ENCODE results near the gene SKIC8.

Gene SKIC8

DNA sequence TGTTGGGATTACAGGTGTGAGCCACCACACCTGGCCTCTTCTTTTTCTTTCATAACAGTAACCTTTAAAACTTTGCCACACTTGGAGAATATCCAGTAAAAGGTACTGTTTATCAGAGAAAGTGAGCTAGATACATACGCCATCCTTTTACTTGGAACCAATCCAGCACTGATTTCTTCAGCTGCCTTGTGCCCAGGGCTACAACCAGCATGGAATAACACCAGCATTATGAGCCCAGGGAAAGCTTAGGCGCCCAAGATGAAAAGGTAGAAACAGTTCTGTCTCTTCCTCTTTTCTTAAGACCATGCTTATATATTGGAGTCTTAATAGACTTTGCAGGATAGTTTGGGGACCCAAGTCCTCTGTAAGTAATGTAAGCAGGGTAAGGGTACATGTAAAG is 8.4 kb downstream of the SKIC8 start:
- no peak for DNase-seq (ENCODE audit: low read depth)

DNA sequence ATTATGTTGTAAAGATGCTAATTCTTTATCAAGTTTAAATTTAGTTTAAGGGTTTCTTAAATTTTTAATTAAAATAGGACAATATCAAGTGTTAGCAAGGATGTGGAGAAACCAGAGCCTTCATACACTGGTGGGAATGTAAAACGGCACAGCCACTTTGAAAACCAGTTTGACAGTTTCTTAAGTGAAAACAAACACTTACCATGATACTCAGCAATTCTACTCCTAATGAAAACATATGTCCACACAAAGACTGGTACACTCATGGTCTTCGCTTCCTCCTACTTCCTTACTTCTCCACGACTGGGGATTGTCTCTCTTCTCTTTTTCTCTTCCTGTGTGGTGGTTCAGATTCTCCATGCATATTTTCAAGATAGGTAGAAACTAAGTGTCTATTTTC is 9.2 kb downstream of the SKIC8 start:
- no peak for DNase-seq (ENCODE audit: low read depth)

DNA sequence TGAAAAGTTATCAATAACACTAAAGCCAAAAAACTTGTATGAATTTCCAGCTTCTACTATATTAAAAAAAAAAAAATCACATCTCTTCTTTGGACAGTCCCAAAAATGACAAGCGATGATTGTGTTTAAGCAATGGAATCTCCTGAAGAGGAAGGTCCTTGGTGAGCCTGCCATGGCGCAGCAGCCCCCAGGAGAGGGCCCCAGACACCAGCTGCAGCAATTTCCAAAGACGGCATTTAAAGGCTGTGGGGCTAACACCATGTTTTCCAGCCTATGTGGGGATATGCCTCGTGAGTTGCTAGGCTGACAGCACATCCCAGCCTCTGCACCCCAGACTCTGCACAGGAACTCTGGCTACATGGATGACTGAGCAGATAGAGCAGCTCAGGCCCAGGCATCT is 14.7 kb downstream of the SKIC8 start:
- no peak for DNase-seq (ENCODE audit: low read depth)

DNA sequence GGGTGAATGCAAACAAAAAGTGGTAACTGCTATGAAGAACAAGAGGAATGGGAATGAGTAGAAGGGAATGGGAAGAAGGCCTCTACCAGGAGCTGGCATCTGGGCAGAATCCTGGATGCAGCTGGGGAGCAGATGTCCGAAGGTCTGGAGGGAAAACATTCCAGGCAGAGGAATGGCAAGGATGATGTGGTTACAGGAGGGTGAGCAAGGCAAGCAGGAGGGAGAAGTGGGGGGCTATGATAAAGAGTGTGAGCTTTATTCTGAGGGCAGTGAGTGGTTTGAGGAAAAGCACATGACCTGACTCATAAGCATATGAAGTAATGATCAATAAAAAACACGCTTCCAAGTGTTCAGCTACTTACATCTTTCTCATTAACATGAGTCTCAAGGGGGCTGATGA is 17.1 kb downstream of the SKIC8 start:
- DNase-seq (ENCODE audit: low read depth): no peak

DNA sequence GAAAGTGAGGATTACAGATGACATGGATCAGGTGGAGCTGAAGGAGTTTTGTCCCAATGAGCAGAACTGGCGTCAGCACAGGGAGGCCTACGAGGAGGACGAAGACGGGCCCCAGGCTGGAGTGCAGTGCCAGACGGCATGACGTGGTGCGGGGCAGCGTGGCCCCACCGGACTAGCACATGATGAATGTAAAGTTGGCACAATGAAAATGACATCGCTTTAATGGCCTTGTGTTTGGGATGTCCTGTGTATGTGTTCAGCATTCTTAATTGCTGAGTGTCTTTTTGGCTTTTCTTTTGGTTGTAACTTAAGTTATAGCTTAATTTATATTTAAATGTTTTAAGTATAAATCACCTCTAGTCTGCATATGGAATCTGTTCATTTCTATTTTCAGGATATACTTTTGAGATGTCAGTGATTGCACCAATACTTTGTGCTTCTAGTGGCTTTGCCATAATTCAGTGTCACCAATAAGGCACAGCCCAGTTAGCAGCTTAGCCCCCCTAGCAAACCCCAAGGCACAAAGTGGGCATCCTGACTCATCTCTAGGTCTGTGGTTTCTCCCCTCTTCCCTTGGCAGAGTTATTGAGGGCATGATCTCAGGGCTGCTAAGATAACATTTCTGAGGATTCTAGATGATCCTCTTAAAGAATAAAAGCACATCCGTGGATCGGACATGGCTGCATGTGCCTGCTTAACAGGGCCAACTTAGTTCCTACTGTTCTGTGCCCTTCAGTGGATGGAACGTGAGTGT is 18.9 kb downstream of the SKIC8 start:
- no peak for DNase-seq (ENCODE audit: low read depth)

DNA sequence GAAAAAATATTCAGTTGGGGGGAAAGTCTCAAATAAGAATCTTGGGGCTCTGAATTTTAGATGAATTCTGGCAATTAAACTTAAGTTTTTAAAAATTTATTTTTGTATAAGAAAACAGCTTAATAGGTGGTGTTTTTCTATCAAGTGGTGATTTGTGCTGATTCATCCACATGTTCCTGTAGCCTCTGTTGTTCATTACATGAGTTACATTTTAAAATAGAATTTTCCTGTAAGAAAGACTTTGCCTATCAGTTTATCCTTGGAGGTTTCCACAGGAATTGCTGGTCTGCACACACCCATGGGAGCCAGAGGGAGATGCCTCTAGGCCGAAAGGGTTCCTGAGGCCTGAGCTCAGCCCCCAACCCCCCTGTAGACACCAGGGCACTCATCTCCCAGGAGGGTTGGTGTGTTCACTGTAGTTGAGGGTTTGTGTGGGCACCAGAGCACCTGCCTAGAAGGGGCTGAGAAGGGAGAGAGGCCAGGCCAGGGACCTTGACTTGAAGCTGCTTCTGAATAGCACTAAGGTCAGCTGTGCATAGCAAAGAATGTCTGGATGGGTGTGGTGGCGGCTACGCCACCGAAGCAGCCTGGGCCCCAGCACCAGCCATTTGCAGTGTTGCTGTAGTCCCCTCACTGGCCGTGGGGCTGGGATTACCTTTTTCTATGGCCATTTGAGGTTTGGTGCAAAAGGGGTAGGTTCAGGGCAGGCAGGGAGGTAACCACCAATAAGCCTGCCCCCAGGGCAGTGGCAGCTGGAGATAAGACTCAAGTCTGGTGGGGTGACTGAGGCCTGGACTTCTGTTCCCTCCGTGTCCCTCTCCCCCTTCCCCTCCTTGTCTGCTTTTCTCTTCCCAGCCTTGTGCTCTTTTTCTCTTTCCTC is 23.1 kb downstream of the SKIC8 start:
- no peak for DNase-seq (ENCODE audit: low read depth)

DNA sequence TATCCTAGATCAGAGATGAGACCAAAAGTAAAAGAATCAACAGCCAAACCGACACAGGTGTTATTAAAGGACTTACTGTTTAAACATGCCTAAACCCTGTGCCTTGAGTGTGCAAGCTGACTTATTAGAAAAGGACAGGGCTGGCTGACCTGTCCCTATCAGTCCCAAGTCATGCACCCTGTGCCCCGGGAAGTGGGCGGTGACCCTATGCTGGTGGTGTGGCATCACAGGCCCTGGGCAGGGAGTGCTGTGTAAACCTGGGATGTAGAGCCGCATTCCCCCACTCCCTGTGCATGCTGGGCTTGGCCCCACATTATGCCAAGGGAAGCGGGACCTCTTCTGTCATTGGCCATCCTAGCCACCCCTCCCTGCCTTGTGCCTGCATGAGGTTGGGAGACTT is 24.4 kb downstream of the SKIC8 start:
- DNase-seq (ENCODE audit: low read depth): no peak

DNA sequence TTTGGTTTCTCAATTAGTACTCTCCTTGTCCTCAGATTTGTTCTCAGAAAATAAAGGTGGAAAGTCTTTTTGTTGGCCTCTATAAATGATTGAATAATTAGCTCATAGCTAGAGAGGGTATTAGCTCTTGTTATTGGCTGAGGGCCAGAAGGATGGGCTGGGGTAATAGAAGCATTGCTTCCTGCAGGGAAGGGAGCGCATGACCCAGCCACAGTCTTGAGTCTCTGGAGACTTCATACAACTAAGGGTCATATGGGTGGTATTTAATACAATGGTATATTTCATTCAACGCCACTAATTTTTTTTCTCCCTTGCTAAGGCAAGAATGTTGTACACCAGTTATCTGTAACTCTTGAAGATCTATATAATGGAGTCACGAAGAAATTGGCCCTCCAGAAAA is 26.6 kb downstream of the SKIC8 start:
- DNase-seq (ENCODE audit: low read depth): no peak

DNA sequence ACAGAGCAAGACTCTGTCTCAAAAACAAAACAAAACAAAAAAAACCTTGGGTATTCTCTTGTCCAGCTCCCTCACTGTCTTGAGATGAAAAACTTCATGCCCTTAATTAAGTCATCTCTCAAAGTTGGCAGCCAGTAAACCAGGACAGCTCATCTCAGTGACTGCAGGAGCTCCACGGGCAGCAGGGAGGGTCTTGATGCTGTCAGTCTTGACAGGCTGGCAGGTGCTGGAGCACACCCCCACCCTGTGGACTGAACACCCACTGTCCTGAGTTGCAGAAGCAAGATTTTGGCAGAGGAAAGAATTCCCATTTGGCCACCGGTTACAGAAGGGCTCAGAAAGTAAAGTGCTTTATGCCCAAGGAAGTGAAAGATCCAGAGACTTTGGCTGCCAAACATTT is 27.1 kb downstream of the SKIC8 start:
- no peak for DNase-seq (ENCODE audit: low read depth)

DNA sequence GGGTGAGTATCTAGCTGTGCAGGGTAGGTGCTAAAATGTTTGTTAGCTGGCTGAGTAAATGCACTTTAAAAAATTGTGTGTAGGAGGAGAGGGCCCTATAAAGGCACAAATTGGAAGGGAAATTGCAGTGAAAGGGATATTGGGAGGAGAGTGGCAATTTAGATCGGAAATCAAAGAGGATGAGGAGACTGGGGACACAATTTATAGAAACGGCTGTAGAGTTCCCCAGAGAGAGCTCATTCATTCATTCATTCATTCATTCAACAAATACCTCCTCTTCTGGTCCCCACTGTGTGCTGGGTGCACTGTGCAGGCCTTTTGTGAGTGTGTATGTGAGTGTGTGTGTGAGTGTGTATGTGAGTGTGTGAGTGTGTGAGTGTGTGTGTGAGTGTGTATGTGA is 32.6 kb downstream of the SKIC8 start:
- DNase-seq (ENCODE audit: low read depth): no peak

DNA sequence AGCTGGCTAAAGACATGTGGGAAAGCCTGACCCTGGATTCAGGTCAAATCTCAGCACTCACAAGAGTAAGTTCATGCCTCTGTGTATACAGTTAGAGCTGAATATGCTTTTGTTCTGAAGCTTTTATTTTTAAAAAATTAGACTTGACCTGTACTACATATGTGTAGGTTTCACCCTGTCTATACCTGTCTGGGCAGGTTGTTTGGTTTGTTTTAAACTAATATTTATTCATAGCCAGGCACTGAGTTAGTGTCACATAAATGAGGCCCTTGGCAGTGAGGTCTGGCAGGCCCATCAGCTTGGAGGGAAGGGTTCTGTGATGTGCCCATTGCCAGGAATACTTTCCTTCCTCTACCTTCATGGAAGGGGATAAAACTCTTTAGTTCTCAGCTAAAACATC is 33.2 kb downstream of the SKIC8 start:
- DNase-seq (ENCODE audit: low read depth): no peak

DNA sequence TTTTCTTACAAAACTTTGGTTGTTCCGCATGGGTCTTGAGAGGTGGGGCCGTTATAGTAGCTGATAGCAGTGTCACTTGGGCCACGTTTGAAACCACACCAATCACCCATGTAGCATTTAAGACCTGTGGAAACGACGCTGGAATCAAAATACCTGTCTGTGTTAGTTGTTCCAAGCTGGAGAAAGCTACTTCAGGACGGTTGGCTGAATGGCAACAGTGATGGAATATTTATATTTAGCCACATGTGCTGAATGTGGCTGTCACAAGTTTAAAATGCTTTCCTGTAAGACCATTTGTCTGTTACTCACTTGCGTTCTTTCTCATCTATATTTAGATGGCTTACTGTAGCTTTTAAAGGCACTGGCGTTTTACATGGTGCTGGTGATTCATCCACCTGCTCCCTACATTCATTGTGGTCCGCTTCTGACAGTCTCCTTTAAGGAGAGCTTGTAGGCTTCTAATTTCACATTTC is 33.6 kb downstream of the SKIC8 start:
- DNase-seq (ENCODE audit: low read depth): no peak

DNA sequence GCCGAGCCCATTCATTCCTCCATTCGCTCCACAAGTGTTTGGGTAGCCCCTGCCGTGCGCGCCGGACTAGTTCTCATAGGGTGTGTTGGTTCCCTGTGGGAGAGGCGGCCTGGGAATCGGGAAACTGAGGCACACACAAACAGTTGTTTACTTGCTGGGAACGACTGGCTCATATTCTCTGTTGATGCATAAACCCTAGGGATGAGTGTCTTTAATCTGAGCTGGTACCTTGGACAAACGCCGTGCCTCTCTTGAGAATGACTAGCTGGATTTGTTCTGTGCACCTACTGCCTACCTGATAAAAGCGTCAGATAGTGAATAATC is 34.3 kb downstream of the SKIC8 start:
- no peak for DNase-seq (ENCODE audit: low read depth)

DNA sequence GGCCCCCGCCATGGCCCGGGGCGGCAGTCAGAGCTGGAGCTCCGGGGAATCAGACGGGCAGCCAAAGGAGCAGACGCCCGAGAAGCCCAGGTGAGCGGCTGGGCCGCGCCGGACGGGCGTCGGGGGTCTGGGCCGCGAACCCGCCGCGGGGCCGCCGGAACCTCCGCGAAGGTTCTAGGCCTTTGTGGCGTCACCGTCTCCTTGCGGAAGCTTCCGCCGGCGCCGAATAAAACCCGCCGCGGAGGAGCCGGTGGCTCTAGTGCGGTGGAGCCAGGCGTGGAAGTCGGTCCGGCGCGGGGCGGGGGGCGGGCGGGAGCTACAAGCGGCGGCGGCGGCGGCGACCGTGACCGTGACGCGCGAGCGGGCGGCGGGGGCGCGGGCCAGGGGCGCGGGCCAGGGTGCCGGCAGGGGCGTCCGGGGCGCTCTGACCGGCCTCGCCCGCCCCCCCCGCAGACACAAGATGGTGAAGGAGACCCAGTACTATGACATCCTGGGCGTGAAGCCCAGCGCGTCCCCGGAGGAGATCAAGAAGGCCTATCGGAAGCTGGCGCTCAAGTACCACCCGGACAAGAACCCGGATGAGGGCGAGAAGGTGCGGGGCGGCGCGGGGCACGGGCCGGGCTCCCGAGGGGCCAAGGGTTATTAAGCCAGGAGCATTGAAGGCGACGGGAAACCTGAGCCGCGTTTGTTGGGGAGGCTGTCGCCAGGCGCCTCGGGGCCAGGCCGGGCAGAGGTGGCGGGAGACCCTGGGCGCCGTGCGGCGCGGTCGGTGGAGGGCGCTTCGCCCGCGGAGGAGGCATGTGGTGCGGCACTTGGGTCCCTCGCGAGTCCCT is 34.9 kb downstream of the SKIC8 start, which contains the start of gene DNAJA4:
DNAJA4 (plus strand) TSS at position 259 of the 833 bp plus-strand sequence; CDS start at position 461, 202 bp downstream.
- no peak for DNase-seq (ENCODE audit: low read depth)

DNA sequence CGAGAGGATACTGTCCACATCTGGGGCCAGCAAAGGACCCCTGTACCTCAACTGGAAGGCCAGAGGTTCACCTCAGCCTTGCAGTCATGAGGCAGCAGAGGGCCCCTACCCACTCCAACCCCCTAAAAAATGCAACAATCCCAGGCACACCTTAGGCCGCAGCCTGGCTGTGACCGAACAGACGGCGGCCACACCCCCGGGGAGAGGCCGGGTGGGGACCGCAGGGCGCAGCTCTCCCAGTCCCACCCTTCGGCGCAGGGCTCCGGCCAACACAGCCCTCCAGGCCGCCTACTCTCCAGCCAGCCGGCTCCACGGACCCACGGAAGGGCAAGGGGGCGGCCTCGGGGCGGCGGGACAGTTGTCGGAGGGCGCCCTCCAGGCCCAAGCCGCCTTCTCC is 35.5 kb downstream of the SKIC8 start:
- DNase-seq (ENCODE audit: low read depth): no peak

DNA sequence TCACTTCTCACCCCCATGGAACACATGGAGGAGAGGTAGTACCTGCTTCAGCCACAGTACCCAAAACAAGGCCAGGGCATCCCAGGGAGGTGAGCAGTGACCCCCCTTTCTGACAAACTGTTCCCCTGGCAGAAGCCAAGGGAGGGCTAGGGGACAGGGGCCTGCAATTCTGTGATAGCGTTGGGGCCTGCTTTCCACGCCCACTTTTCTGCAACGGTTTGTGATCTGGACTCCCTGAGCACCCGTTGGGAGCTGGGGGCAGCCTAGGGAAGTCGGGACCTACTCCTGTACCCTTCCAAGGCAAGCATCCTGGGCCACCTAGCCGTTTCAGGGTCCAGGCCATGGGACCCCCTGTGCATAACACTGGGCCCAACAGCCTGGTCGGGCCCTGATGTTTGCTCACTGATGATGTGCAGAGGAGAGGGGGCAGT is 36.0 kb downstream of the SKIC8 start:
- no peak for DNase-seq (ENCODE audit: low read depth)

DNA sequence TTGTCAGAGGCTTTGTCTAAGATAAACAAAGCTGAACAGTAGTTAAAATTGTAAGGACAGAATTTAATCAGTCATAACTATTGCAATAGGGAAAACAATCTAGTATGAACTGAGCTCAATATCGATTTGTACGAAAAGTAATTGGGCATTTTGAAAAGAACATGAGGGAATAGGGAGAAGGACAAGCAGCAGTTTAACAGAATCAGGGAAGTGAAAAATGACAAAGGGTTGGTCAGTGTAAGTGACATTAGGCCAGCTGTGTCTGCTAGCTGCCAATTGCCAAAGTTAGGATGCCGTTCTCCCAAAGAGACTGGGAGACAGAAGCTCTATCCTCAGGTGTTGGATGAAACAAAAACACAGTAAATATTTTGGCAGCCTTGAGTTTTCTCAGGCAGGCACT is 38.3 kb downstream of the SKIC8 start:
- no peak for DNase-seq (ENCODE audit: low read depth)

DNA sequence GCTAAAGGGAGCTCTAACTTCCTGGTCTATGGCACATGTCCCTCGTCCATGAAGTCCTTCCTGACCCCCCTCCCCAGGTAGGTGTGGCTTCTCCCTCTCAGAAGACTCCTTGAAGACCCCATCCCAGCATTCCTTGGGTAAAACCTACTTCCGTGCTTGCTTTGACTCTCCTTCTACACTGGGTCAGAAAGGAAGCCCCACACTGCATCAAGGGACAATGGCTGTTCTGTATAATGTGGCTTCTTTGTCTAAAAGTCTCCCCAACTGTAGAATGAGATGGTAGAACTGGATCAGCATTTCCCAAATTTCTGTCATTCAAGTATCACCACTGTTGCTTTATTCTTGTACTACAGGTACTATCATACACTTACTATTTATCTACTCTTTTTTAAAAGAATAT is 38.9 kb downstream of the SKIC8 start:
- no peak for DNase-seq (ENCODE audit: low read depth)

DNA sequence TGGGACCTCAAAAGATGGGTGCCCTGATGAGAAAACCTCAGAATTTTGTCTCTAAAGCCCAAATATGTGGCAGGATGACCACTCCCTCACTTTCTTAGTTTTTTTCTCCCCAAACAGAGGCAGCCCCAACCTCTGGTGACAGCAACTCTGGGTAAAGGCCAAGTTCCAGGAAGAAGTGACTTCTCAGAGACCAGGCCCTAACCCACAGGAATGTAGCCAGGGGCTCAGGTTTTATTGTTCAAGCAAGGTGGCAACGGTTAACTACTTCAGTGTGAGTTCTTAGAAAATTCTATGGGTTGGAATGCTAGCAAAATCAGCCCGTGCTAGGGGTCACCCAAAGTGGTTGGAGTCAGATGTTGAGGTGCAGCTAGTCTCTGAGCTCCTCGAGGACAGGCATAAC is 40.2 kb downstream of the SKIC8 start:
- no peak for DNase-seq (ENCODE audit: low read depth)

DNA sequence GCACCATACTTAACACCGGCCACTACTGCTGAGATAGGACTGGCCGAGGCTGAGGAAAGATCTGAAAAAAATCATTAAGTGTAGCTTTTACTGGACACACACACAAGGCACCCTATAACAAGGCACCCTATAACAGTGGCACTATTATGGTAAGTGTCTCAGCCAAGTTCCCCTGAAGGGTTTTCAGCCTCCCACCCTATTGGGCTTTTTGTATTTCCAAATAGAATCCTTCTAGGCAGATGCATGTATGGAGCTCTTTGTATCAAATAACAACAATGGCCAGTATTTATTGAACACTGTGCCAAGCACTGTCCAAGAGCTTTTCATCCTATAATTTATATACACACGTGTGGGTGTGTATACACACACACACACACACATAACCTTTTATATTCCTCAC is 41.7 kb downstream of the SKIC8 start:
- no peak for DNase-seq (ENCODE audit: low read depth)

DNA sequence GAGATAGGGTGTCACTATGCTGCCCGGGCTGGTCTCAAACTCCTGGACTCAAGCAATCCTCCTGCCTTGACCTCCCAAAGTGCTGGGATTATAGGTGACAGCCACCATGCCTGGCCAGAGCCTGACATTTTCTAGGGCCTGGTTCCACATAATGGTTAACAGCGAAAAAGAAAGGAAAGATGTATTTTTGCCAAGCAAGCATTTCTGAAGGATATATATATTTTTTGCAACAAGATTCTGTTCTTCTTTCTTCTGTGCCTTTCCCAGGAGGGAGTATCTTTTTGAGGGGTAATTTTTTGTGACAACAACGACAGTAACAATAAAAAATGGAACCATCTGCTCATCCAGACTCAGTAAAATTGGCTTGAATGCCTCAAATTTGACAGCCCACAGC is 43.4 kb downstream of the SKIC8 start:
- no peak for DNase-seq (ENCODE audit: low read depth)

DNA sequence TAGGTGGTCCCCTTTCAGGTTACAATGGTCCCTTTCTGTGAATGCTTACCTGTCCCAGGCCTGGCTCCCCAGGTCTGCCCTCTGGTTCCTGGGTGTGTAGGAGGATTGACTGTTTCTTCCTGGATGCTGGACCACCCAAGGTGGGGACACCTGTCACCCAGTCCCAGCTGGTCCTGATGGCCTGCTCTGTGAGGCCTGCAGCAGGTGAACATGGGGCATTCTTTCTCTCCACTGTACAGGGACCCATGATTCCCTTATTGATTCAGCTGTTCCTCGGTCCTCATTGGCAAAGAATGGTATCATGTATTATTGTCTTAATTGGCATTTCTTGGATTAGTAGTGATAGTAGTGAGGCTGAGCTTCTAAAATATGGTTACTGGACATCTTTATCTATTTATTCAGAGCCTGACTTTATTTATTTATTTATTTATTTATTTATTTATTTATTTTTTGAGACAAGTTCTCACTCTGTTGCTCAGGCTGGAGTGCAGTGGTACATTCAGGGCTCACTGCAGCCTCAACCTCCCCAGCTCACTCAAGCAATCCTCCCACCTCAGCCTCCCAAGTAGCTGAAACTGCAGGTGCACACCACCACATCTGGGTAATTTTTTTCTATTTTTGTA is 43.9 kb downstream of the SKIC8 start:
- DNase-seq (ENCODE audit: low read depth): no peak
